ENCODE data around the gene FXR1. TPM values are rescaled to one million over a fixed set of nuclear protein-coding genes. Genes with fewer than 3 reads are reported as not detected.
"Not testable (repeated sequence)": the region's sequence is repeated elsewhere in the genome, so short reads cannot be mapped to it uniquely, and the experiment has no call there.

FXR1 gene
- total RNA-seq, 4 donors from 2014 or later: 62.0 to 118 (median 76.8) TPM

DNA sequence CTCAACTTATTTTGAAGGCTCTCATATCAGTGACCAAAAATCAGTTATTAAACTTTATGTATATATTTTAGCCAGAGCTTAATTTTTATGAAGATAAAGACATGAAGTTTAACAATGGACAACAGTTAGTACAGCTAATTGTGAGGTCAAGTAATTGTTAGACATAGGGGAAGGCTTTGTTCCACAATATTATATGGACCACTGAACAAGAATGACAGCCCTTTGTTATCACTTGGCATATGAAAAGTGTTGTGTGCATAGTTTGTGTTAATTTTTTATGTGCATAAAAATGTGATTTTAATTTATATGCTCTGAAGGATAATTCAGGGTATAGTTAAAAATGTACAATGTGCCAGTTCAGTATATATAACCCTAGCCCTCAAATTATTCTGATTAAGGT lies 65.0 kb downstream of the FXR1 start:
- H3K36me3 ChIP-seq: peaks cover 37% of the 10 kb centered on the region
- H3K27ac ChIP-seq: no peak overlapping the region
- no peak overlapping the region for H3K4me3 ChIP-seq
- H3K9me3 ChIP-seq: no peaks in the 10 kb centered on the region
- no peaks in the 10 kb centered on the region for H3K4me1 ChIP-seq
- no peaks in the 10 kb centered on the region for H3K27me3 ChIP-seq
- TF ChIP-seq POLR2A (IDR thresholded peaks at IDR 0.05) (no peak), POLR2AphosphoS5 (IDR thresholded peaks at IDR 0.05) (no peak), EP300 (IDR thresholded peaks at IDR 0.05) (no peak)
- TF ChIP-seq, protein P1, sequence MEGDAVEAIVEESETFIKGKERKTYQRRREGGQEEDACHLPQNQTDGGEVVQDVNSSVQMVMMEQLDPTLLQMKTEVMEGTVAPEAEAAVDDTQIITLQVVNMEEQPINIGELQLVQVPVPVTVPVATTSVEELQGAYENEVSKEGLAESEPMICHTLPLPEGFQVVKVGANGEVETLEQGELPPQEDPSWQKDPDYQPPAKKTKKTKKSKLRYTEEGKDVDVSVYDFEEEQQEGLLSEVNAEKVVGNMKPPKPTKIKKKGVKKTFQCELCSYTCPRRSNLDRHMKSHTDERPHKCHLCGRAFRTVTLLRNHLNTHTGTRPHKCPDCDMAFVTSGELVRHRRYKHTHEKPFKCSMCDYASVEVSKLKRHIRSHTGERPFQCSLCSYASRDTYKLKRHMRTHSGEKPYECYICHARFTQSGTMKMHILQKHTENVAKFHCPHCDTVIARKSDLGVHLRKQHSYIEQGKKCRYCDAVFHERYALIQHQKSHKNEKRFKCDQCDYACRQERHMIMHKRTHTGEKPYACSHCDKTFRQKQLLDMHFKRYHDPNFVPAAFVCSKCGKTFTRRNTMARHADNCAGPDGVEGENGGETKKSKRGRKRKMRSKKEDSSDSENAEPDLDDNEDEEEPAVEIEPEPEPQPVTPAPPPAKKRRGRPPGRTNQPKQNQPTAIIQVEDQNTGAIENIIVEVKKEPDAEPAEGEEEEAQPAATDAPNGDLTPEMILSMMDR (IDR thresholded peaks at IDR 0.05): no peak
- no peak for DNase-seq (ENCODE audit: low spot score in 2 of 2)

DNA sequence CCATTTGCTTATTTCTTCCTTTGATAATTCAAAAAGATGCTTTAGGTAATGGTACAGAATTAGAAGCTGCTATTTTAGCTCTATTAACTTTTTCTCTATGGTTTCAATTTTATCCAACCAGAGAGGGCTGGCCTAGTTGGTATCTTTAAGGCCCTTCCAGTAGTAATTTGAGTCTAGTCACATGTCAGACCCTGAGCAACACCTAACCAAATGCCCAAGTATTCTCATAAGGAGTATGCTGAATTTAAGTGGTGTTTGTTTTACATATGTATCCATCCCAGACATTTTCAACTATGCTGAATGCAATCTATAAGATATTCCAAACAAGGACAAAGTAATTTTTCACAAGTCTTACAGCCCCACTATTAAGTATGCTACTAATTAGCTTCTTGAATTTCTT lies 67.5 kb downstream of the FXR1 start:
- H3K27me3 ChIP-seq: no peaks in the 10 kb centered on the region
- TF ChIP-seq POLR2AphosphoS5 (IDR thresholded peaks at IDR 0.05): no peak
- no peak for TF ChIP-seq POLR2A (IDR thresholded peaks at IDR 0.05)
- TF ChIP-seq, protein P1 (IDR thresholded peaks at IDR 0.05): no peak
- TF ChIP-seq EP300 (IDR thresholded peaks at IDR 0.05): no peak
- H3K9me3 ChIP-seq: no peaks in the 10 kb centered on the region
- H3K27ac ChIP-seq: no peak overlapping the region
- no peak overlapping the region for H3K4me3 ChIP-seq
- H3K36me3 ChIP-seq: peaks cover 47% of the 10 kb centered on the region
- DNase-seq (ENCODE audit: low spot score in 2 of 2): no peak
- no peaks in the 10 kb centered on the region for H3K4me1 ChIP-seq

DNA sequence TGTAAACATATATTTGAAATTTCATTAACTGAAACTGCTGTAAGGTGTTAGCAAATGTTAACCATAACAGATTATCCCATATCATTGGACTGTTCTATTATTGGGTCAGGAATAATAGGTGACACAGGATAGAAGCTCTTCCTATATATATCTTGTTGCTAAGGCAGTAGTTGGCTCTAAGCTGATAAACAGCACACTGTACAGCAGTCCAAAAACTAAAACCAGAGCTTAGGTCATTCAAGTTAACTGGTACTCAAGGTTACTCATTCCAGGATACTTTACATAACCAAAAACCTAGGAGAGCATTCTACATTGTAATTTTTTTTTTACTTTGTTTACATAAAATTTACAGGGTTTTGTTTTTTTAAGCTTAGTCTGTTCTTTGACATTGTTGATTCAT lies 68.1 kb downstream of the FXR1 start:
- Histone ChIP-seq H3K27ac (no peak overlapping the region), H3K4me3 (no peak overlapping the region), H3K36me3 (peaks cover 46% of the 10 kb centered on the region), H3K4me1 (no peaks in the 10 kb centered on the region), H3K9me3 (no peaks in the 10 kb centered on the region), H3K27me3 (no peaks in the 10 kb centered on the region)
- DNase-seq (ENCODE audit: low spot score in 2 of 2): no peak
- TF ChIP-seq, protein P1 (IDR thresholded peaks at IDR 0.05): no peak
- no peak for TF ChIP-seq POLR2A (IDR thresholded peaks at IDR 0.05)
- TF ChIP-seq POLR2AphosphoS5 (IDR thresholded peaks at IDR 0.05): no peak
- no peak for TF ChIP-seq EP300 (IDR thresholded peaks at IDR 0.05)

DNA sequence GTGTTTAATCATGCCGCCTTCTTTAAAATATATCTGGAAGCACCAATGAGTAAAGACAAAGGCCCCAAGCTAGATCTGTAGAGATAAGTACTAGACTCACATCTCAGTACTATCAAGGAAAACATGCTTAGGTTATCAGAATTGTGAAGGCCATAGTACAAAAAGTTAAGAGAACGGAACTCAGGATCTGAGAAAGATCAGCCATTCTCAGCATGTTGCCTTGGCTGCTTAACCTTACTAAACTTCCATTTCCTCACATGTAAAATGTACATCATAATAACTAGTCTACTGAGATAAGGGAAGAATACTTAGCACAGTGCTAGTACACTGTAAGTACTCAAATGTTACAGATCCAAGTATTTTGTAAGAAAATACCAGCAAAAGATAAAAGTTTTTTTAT lies 69.4 kb downstream of the FXR1 start:
- no peaks in the 10 kb centered on the region for H3K4me1 ChIP-seq
- H3K27ac ChIP-seq: no peak overlapping the region
- TF ChIP-seq, protein P1 (IDR thresholded peaks at IDR 0.05): no peak
- TF ChIP-seq EP300 (IDR thresholded peaks at IDR 0.05) (no peak), POLR2AphosphoS5 (IDR thresholded peaks at IDR 0.05) (no peak), POLR2A (IDR thresholded peaks at IDR 0.05) (no peak)
- H3K9me3 ChIP-seq: no peaks in the 10 kb centered on the region
- DNase-seq (ENCODE audit: low spot score in 2 of 2): no peak
- H3K36me3 ChIP-seq: peaks cover 49% of the 10 kb centered on the region
- no peak overlapping the region for H3K4me3 ChIP-seq
- H3K27me3 ChIP-seq: no peaks in the 10 kb centered on the region
- 93% methylated on average over 2 of the region's 2 CpGs for WGBS

DNA sequence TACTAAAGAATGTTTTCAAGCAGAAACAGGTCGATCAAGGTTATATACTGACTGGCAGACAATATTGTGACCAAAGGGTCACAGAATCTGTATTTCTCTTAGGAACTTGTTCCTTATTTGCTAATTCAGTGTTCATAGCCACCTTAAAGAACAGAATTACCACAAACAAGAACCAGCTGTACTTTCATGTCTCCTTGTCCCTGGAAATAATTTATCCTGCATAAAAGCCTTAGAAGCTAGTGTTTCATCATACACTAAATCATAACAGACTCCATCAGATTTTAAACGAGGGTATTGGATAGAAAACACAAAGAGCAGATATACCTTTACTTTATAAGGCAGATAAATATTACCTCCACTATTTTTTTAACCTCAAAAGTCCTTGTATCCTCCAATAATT lies 70.7 kb downstream of the FXR1 start:
- Histone ChIP-seq H3K36me3 (peaks cover 45% of the 10 kb centered on the region), H3K27ac (no peak overlapping the region), H3K4me1 (peaks cover 10% of the 10 kb centered on the region), H3K4me3 (no peak overlapping the region), H3K27me3 (no peaks in the 10 kb centered on the region), H3K9me3 (no peaks in the 10 kb centered on the region)
- DNase-seq (ENCODE audit: low spot score in 2 of 2): no peak
- 45% methylated on average over 2 of the region's 2 CpGs for WGBS
- TF ChIP-seq POLR2A (IDR thresholded peaks at IDR 0.05): no peak
- TF ChIP-seq POLR2AphosphoS5 (IDR thresholded peaks at IDR 0.05): no peak
- no peak for TF ChIP-seq EP300 (IDR thresholded peaks at IDR 0.05)
- TF ChIP-seq, protein P1 (IDR thresholded peaks at IDR 0.05): no peak

DNA sequence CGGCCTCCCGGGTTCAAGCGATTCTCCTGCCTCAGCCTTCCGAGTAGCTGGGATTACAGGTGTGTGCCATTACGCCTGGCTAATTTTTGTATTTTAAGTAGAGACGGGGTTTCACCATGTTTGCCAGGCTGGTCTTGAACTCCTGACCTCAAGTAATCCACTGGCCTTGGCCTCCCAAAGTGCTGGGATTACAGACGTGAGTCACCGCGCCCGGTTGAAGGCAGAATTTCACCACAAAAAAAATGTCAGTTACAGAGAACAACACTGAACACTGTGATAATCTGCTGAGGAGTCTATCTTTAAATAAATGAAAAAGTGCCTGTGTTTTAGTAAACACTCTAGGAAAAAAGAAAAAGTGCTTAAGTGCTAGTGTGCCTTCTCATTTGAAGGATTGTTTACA lies 73.9 kb downstream of the FXR1 start:
- peaks cover 26% of the 10 kb centered on the region for H3K4me1 ChIP-seq
- not testable (repeated sequence) for H3K27me3 ChIP-seq; H3K27ac ChIP-seq; H3K4me3 ChIP-seq; H3K9me3 ChIP-seq; DNase-seq (ENCODE audit: low spot score in 2 of 2)
- 93% methylated on average over 10 of the region's 10 CpGs for WGBS
- peaks cover 32% of the 10 kb centered on the region for H3K36me3 ChIP-seq

Measured in suprapubic skin (tissue), 4 donors.